Measurements from ENCODE around the gene ARHGAP6.

The ARHGAP6 gene, protein sequence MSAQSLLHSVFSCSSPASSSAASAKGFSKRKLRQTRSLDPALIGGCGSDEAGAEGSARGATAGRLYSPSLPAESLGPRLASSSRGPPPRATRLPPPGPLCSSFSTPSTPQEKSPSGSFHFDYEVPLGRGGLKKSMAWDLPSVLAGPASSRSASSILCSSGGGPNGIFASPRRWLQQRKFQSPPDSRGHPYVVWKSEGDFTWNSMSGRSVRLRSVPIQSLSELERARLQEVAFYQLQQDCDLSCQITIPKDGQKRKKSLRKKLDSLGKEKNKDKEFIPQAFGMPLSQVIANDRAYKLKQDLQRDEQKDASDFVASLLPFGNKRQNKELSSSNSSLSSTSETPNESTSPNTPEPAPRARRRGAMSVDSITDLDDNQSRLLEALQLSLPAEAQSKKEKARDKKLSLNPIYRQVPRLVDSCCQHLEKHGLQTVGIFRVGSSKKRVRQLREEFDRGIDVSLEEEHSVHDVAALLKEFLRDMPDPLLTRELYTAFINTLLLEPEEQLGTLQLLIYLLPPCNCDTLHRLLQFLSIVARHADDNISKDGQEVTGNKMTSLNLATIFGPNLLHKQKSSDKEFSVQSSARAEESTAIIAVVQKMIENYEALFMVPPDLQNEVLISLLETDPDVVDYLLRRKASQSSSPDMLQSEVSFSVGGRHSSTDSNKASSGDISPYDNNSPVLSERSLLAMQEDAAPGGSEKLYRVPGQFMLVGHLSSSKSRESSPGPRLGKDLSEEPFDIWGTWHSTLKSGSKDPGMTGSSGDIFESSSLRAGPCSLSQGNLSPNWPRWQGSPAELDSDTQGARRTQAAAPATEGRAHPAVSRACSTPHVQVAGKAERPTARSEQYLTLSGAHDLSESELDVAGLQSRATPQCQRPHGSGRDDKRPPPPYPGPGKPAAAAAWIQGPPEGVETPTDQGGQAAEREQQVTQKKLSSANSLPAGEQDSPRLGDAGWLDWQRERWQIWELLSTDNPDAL (N-terminal part only)

GRCh38 chrX:11665168-11666111 lies at the start of gene ARHGAP6:
TSS of gene ARHGAP6 (minus strand) at chrX:11665920. CDS start at chrX:11664828, 1,092 bp downstream.
- in situ Hi-C loops (cut with MboI; ENCODE audit: low pct_unique_long_range_greater_than_20kb, low sequenced_read_pairs), result no loop called here
- no peak for DNase-seq

GRCh38 chrX:11704725-11705495 lies 39.2 kb upstream of the ARHGAP6 start:
- no peak for DNase-seq
- in situ Hi-C loops (cut with MboI; ENCODE audit: low pct_unique_long_range_greater_than_20kb, low sequenced_read_pairs), result no loop called here

- in situ Hi-C loops (cut with MboI; ENCODE audit: low pct_unique_long_range_greater_than_20kb, low sequenced_read_pairs), result no loop called here
- no peak for DNase-seq
Measured at GRCh38 chrX:11703855-11704254, 38.1 kb upstream of the ARHGAP6 start.

- in situ Hi-C loops (cut with MboI; ENCODE audit: low pct_unique_long_range_greater_than_20kb, low sequenced_read_pairs), result no loop called here
- no peak for DNase-seq
Measured at GRCh38 chrX:11702965-11703631, 37.4 kb upstream of the ARHGAP6 start.

DNA sequence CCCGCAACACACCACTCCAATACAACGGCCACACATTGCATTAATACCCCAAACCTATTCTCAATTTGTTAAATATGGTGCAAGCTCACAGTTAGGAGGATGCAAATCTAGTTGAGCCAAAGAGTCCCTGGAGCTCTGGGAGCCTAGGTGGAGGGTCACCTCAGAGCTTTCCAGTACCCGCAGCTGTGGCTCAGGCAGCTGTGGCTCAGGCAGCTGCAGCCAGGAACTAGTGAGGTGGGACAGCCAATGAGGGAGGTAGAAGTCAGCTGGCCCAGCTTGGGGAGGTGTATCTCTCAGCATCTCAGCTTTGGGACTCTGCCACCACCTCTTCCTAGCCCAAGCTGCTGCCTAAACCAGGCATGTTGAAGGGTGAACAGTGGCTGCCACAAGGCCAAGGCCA lies 36.7 kb upstream of the ARHGAP6 start:
- no peak for DNase-seq
- in situ Hi-C loops (cut with MboI; ENCODE audit: low pct_unique_long_range_greater_than_20kb, low sequenced_read_pairs), result no loop called here

- no peak for DNase-seq
- in situ Hi-C loops (cut with MboI; ENCODE audit: low pct_unique_long_range_greater_than_20kb, low sequenced_read_pairs), result no loop called here
Measured at GRCh38 chrX:11698702-11699101, 33.0 kb upstream of the ARHGAP6 start.

- no peak for DNase-seq
- in situ Hi-C loops (cut with MboI; ENCODE audit: low pct_unique_long_range_greater_than_20kb, low sequenced_read_pairs), result no loop called here
Measured at GRCh38 chrX:11688201-11688600, 22.5 kb upstream of the ARHGAP6 start.

DNA sequence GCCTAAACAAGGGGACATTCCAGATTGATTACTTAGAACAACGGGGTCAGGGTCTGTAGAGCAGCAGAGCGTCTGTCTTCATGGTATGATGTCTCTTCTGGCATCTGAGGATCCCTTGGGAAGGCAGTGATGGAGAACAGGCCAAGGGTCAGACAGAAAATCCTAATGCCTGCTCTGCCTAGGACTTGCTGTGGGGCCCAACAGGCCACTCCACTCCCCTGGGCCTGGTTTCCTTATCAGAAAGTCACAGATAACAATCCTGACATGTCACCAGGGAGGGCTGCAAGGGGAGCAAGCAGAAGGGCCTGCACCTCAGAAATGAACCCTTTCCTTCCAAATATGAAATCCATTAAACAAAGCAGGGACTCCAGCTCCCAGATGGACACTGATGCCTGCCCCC lies 21.4 kb upstream of the ARHGAP6 start:
- no peak for DNase-seq

GRCh38 chrX:11683057-11683456 lies 17.3 kb upstream of the ARHGAP6 start:
- in situ Hi-C loops (cut with MboI; ENCODE audit: low pct_unique_long_range_greater_than_20kb, low sequenced_read_pairs), result no loop called here
- DNase-seq, result no peak

More for the DNA sequence above, 21.4 kb upstream of the ARHGAP6 start:
- in situ Hi-C loops (cut with MboI; ENCODE audit: low pct_unique_long_range_greater_than_20kb, low sequenced_read_pairs), result no loop called here

- in situ Hi-C loops (cut with MboI; ENCODE audit: low pct_unique_long_range_greater_than_20kb, low sequenced_read_pairs), result no loop called here
- no peak for DNase-seq
Measured at GRCh38 chrX:11678158-11678557, 12.4 kb upstream of the ARHGAP6 start.

DNA sequence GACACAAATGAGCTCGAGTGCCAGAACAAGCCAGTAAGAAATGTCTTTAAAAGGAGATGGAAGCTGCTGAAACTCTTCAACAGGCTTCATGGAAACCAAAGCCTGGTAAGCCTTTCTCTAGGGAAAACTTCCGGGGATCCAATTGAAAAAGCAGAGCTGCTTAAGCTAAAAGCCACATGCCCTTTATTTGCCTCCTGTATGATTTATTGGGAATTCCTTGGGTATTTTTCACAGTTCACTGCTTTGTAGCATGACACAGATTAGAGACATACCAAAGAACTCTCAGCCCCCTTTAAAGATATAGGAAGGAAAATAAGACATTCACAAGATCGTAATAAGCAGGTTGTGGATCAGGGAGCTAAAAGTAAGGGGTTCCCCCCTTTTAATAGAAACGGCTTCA lies 6.5 kb upstream of the ARHGAP6 start:
- in situ Hi-C loops (cut with MboI; ENCODE audit: low pct_unique_long_range_greater_than_20kb, low sequenced_read_pairs), result no loop called here
- DNase-seq, result no peak

DNA sequence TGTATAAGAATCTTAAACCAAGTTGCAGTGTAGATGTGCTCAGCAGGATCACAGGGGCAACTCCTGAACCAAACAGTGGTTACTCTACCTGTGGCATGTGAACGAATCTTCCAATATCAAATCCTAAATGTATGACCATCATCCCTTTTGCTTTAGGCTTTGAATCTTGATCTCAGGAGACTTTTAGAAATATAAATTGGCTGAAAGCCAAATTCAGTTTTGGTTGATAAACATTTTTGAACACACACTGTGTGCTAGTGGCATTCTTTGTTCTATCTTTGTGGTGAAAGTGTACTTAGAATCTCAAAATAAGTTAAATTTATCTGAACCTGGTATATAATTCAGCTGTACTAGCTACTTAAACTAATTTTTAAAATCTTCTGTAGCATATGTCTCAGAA lies 4.6 kb upstream of the ARHGAP6 start:
- in situ Hi-C loops (cut with MboI; ENCODE audit: low pct_unique_long_range_greater_than_20kb, low sequenced_read_pairs), result no loop called here
- DNase-seq, result no peak

- DNase-seq, result no peak
- in situ Hi-C loops (cut with MboI; ENCODE audit: low pct_unique_long_range_greater_than_20kb, low sequenced_read_pairs), result no loop called here
Measured at GRCh38 chrX:11666952-11667685, 1.4 kb upstream of the ARHGAP6 start.

DNA sequence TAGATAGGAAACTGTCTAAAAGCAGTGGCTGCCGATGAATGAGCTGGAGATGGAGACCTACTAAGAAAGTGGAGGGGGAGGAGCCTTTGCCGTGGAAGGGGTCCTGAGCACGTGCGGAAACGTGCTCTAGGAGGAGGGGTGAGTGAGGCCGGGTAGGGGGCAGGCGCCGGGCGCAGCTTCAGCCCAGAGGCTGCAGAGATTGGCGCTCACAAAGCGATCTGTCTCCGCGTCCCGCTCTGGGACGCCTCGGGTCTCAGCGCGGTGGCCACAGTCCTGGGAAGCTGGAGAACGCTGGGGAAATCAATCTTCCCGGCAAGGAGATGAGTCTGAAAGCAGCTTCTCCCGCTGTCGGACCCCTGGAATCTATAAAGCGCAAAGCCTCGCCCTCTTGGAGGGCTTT lies 444 bp upstream of the ARHGAP6 start:
- in situ Hi-C loops (cut with MboI; ENCODE audit: low pct_unique_long_range_greater_than_20kb, low sequenced_read_pairs), result no loop called here
- DNase-seq, result no peak

- no peak for DNase-seq
Measured at GRCh38 chrX:11664211-11665167, 1.2 kb downstream of the ARHGAP6 start.

DNA sequence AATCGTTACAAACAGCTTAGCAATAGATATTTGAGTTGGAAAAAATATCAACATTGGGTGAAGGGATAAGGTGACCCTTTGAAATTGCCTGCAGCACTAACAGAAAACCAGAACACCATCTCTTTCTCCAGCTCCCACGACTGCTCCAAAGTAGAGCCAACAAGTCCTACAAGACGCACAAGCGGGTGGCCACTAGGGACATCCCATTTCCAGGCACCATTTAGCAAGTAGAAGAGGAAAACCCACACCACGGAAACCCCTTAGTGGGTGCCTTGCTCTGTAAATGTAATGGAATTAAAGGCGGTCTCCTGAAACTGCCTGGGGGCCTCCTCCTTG lies 1.9 kb downstream of the ARHGAP6 start:
- in situ Hi-C loops (cut with MboI; ENCODE audit: low pct_unique_long_range_greater_than_20kb, low sequenced_read_pairs), result no loop called here
- no peak for DNase-seq

More at GRCh38 chrX:11664211-11665167, 1.2 kb downstream of the ARHGAP6 start:
- in situ Hi-C loops (cut with MboI; ENCODE audit: low pct_unique_long_range_greater_than_20kb, low sequenced_read_pairs), result no loop called here

Data from KBM-7 (cell line).